ENCODE data around the gene RFTN1.

RFTN1 gene

GRCh38 chr3:16404349-16404895, 109.1 kb downstream of the RFTN1 start:
- peak in 1 of 5 experiments; percentile 22 for DNase-seq

DNA sequence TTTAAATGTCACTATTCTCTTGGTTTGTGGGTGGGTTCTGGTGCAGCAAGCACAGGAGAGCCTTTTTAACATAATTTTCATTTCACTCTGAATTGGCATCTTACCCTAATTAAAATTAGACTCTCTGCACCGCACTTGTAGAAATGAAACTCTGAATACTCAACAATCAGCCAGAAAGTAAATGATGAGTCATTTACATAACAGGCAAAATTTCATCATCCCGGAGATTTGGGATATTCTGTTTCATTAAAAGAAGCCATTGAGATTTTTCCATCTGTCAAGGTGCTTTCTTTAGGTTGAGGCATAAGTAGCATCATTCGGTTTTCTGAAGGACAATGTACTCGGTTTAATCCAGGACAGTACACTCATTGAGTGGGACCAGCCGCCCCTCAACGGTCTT, 111.0 kb downstream of the RFTN1 start:
- DNase-seq, result no peak

DNA sequence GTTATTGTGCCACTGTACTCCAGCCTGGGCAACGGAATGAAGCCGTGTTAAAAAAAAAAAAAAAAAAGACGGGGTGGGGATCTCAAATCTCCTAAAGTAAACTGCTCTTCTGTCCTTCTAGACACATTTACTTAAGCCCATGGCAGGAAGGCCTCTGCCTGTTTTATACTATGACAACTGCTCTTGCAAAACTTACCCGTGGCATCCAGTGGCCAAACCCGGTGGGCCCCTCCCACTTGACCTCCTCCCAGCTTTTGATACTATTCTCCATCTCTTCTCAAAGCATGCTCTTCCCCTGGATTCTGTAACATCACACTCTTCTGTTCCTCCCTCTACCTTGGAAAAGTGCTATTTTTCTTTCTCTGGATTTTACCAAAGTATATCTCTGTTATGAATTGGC, 112.2 kb downstream of the RFTN1 start:
- DNase-seq, result no peak

- DNase-seq, result no peak
Measured at GRCh38 chr3:16400106-16400931, 113.2 kb downstream of the RFTN1 start.

- DNase-seq, result no peak
Measured at GRCh38 chr3:16399473-16399872, 114.0 kb downstream of the RFTN1 start.

DNA sequence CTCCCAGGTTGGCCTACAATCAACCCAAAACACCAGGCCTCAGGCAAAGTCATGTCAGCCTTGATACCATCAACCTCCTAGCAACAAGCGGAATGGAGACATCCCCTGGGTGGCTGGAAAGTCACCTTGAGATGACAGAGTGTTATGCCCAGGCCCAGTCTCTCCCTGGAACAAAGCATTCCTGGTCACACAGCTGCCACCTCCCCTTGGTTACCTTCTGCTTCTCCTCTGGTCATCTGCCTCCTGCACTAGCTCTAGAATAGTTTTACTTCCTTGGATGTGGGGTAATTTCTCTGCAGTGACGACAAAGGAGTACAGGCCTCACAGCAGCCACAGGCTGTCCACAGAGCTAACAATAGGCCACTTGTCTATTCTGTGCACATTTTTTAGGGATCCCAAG, 114.9 kb downstream of the RFTN1 start:
- no peak for DNase-seq

DNA sequence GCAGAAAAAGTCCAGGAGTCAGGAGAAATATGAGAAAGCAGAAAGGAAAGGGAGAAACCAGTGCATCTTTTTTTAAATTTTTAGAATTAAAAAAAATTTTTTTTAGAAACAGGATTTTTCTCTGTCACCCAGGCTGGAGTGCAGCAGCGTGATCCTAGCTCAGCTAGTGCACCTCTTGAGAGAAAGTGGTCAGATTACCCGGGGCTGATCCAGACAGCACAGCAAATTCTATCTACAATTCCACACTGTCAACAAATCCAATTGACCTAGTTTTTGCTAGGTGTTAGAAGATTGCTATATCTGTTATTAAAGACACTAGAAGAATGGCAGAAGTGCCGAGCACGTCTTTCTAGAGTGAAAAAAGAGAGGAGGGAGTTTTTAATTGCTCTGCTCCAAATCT, 117.3 kb downstream of the RFTN1 start:
- no peak for DNase-seq

DNA sequence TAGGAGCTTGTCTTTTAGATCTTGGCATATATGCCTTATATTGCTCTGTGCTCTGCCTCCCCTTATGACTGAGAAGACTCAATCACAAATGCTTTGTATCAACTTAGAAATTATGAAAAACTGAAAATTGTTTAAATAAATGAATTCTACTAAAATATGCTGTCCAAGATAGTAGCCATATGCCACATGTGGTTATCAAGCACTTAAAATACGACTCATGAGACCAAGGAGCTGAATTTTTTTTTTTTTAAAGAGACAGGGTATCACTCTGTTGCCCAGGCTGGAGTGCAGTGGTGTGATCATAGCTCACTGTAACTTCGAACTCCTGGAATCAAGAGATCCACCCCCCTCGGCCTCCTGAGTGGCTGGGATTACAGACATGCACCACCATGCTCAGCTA, 118.3 kb downstream of the RFTN1 start:
- no peak for DNase-seq

DNA sequence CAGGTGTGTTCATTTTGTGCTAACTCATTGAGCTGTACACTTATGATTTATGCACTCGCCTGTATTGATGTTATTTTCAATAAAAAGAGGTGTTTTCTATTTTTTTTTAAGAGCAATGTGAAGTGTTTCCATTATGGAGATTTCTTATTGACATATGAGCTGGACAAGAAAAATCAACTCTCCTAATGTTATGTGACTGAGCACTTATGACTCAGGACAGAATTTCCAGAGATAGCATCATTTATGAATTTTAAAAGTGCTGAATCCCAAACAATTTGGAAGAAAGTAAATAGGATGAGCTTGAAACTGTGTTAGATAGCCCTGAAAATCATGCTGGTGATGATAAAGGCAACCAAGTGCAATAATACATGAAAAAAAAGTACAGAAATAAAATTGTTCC, 118.9 kb downstream of the RFTN1 start:
- no peak for DNase-seq

- no peak for DNase-seq
Measured at GRCh38 chr3:16392717-16393116, 120.8 kb downstream of the RFTN1 start.

DNA sequence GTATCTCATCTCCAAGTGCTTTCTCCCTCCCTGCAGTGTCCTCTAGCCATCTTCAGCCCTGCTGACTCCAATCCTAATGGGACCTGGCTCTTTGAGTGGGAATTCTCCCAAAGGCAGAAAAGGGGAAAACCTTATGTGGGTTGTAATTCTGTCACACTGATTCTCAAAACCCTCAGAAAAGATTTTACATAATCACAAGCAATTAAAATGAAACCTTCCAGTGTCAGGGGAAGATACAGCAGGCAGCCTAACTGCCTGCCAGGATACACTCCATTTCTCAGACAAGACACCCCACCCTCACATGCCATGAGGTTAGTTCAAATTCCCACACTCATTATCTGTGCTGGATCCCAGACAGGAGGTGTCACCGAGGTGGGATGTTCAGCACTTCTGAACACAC, 121.4 kb downstream of the RFTN1 start:
- DNase-seq, result no peak

DNA sequence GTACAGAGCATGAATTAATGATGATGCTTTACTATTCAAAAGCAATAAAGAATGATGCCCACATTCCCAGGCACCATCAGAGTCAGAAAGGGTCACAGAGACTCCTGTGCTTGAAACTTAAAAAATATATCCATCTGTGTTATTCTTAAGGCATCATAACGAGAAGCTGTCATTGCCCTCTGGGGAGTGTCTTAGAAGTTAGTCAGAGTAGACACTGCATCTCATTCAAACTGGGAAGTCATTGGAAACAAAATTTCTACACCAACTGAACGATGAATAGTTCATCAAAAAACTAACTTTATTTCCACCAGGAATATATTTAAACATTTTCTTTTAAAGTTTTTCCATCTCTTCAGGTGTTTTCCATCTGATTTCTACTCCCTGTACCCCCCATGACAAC, 122.9 kb downstream of the RFTN1 start:
- DNase-seq, result no peak

DNA sequence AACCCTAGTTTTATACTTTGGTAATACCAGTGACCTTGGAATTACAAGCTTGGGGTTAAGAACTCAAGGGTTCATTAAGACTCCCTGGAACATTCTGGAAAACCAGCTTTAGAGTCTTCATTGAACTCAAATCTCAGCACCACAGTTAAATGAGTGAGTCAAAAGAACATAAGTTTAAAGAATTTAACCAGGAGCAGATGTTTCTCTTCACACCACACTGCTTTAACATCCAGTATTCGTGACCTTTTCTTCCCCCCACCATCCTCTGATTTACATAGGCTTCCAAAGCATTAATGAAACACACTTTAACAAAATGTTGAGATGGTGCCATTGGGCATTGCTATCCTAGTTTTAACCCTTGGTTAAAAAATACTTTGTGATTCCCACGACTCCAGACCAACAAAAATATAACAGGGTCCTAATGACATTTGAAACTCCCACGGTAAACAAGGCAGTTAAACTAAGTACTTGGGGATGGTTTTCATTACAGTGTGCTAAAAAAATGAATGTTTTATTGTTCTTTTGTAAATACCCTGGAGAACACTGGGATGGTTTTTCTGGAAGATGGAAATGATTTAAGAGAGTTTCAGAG, 124.6 kb downstream of the RFTN1 start:
- no peak for DNase-seq

GRCh38 chr3:16386561-16386960, 126.9 kb downstream of the RFTN1 start:
- no peak for DNase-seq

GRCh38 chr3:16385151-16385550, 128.3 kb downstream of the RFTN1 start:
- DNase-seq, result no peak

DNA sequence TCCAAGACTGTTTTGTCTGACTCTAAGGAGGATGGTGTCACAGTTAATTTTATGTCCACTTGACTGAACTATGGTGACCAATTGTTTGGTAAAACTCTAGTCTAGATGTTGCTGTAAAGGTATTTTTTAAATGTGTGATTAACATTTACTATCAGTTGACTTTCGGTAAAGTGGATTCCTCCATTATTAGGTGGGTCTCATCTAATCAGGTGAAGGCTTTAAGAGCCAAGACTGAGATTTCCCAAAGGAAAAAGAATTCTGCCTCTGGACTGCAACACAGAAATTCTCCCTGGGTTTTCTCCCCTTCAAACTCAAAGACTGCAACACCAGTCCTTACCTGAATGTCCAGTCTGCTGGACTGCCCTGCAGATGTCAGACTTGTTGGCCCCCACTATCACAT, 129.6 kb downstream of the RFTN1 start:
- no peak for DNase-seq

GRCh38 chr3:16382845-16383244, 130.7 kb downstream of the RFTN1 start:
- DNase-seq, result no peak

DNA sequence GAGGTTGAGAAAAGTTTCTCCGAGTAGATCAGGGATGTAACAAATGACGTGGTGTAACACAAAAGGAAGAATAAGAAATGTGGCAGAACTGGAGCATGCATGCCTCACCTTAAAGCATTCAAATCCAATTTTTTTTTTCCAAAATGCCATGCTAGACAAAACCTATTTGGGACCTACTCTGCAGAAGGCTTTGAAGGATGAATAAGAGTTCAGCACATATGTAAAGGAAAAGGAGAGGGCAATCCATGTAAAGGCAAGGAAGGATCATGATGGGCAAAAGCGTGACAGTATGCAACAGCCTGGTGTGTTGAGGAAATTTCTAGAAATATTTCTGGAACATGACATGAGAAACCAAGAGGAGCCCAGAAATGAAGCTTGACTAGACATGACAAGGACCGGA, 132.1 kb downstream of the RFTN1 start:
- DNase-seq, result no peak

GRCh38 chr3:16380421-16380820, 133.1 kb downstream of the RFTN1 start:
- no peak for DNase-seq

DNA sequence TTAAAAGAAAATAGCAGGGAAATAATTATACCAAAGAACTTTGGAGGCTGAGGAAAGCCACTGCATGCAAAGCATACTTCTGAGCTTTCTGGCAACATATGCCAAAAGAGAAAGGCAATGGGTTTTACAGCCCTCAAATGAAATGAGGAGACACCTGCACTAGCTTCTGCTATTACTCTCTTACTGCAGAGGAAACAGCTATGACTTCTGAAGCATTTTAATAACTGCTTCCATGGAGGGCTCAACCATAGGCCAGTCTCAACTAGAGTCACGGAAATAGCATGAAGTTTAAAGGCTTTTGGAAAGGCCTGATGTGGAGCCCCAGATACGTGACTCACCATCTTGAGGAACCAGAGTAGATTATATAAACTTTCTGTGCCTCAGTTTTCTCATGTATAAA, 133.7 kb downstream of the RFTN1 start:
- DNase-seq, result no peak

GRCh38 chr3:16378920-16379319, 134.6 kb downstream of the RFTN1 start:
- DNase-seq, result peak in 1 of 5 experiments; percentile 78

DNA sequence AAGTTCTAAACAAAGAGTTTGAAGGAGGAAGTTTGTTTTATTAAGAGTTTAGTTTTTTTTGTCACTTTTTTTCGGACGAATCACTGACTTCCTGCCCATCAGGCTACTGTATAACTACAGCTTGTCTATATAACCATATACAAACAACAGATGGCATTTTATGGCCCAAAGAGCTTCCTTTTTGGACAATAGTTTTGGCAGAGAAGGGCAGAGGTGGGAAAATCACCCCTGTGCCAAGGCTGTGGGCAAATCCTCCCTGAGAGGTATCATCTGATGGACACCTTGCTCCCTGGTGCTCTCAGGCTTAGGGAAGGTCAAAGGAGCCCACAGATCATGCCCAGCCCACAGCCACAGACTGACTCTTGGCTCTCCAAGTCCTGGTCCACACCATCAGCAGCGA, 135.1 kb downstream of the RFTN1 start:
- DNase-seq, result no peak

DNA sequence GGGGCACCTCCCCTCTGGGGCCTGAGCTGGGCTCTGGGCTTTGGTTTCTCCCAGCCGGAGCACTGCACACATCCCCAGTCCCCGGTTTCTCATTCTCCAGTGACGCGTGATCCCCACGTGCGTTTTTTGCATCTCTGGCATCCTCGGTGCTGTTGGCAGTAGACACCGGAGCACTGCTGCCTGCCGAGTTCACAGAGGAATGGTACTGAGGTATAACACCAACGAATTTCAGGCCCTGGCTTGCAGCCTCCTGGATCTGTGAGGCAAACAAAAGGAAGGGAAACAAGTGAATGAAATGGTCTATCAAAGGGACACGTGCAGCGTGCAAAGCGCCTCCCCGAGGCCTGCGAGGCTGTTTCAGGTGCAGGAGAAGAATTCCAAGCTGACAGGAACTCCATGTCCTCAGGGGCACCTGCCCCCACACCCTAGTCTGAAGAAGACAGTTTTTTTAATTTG, 135.6 kb downstream of the RFTN1 start:
- no peak for DNase-seq

DNA sequence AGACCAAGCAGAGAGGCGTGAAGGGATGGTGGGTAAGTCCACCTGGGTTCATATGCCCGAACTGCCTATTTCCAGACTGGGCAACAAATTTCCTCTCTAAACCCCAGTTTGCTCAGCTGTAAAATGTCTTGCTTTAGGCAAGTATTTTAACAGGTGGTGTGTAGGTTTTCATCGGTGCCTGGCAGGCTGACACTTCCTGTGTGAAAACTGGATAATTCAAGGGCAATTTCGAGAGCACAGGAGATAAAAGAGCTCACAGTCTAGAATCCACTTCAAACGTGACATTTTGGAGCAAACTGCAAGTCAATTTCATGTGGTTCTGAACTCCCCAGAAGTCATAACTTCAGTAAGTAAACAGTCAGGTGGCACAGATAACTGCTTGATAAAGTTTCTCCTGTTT, 136.3 kb downstream of the RFTN1 start:
- peak in 2 of 5 experiments; percentile 48 to 54 for DNase-seq

All from T-helper 2 cell (primary cell).